Ovary (tissue), 9 donors: ENCODE results near the gene PNPLA5. TPM values are rescaled to one million over a fixed set of nuclear protein-coding genes. Genes with fewer than 3 reads are reported as not detected.

Source experiments
- DNase-seq, 5 donors: peaks; one replicate each; pipeline ENCODE4 v3.0.0-alpha.2; 2019 to 2020
- H3K27ac ChIP-seq, 2 donors: fragments of 200-600 bp; one replicate each; pipeline versions ENCODE4 v1.5.1 to v1.8.0; 2019 to 2022
- H3K27me3 ChIP-seq: fragments of 200-600 bp; one replicate; pipeline ENCODE4 v1.8.0; 2022
- H3K36me3 ChIP-seq: fragments of 200-600 bp; sonication (generic); one replicate; pipeline ENCODE4 v1.5.1; 2019
- H3K4me1 ChIP-seq: one replicate; pipeline ENCODE4 v1.8.1; 2013; ENCODE audit warnings: mild to moderate bottlenecking, moderate library complexity; ENCODE audit not compliant: insufficient read depth
- H3K4me3 ChIP-seq: fragments of 200-600 bp; sonication (generic); one replicate; pipeline ENCODE4 v1.5.1; 2017
- H3K9me3 ChIP-seq, 2 donors: fragments of 200-600 bp in 1 of 2; sonication (generic) in 1 of 2; one replicate each; pipeline versions ENCODE4 v1.5.1 to v1.8.1; 2013 to 2019; ENCODE audit warnings: mild to moderate bottlenecking in 1 of 2, moderate library complexity in 1 of 2
- CTCF ChIP-seq, 3 donors: fragments of 450-650 bp in 2 of 3; fragments of 200-600 bp in 1 of 3; IDR thresholded peaks; one replicate each; pipeline versions ENCODE4 v1.5.1 to v1.8.0; 2016 to 2022; ENCODE audit warnings: antibody characterized with exemption in 3 of 3, mild to moderate bottlenecking in 1 of 3
- EP300 ChIP-seq: sonication (generic); formaldehyde crosslinking; IDR thresholded peaks from one replicate; pipeline ENCODE4 v1.6.1; 2017; ENCODE audit warnings: antibody characterized with exemption
- POLR2A ChIP-seq: fragments of 450-650 bp; IDR thresholded peaks from one replicate; pipeline ENCODE4 v1.6.1; 2017; ENCODE audit warnings: antibody characterized with exemption, mild to moderate bottlenecking, moderate library complexity
- WGBS, 3 donors: extraction: QIAGEN DNeasy Blood & Tissue Kit in 1 of 3; methylation state at CpG; one replicate each; pipeline versions ENCODE4 v1.1.5 to v1.1.7; 2013 to 2017; 5-methylcytosine and 5-hydroxymethylcytosine counted together
- intact Hi-C, 4 donors: fragments of 100-400 bp; cut with DNase I; formaldehyde crosslinking; loops; one replicate each; pipeline versions ENCODE4 v1.11.0 to v1.15.1; 2022 to 2023
- polyA plus RNA-seq, 2 donors: library from polyadenylated mRNA; stranded (reverse); fragments of 200-250 nt in 1 of 2; fragments of 350-450 nt in 1 of 2; fragmentation: Illumina TruSeq in 1 of 2; extraction: RNeasy Lipid Tissue Mini Kit (QIAGEN cat#74804) in 1 of 2; gene quantifications; one replicate each; pipeline ENCODE4 v1.2.3, GENCODE V29; 2013 to 2014
- total RNA-seq, 7 donors: library from RNA; depleted of rRNA in 2 of 7; stranded (reverse); fragments of >200 nt in 2 of 7; fragmentation: NEBNext Ultra II Directional in 3 of 7; extraction: Animal tissue kit (Norgen Biotek cat#: 25700) in 3 of 7; gene quantifications; one replicate each; pipeline versions ENCODE4 v1.1.0 to v1.2.4, GENCODE V29; 2016 to 2023
- donor health status: DM: no; HTN: no; CAD: no; lungs with moderate emphysema.
- donor health status: DM: no; HTN: no; CAD: no.
- donor health status: Bipolar disorder and iron deficiency.
- donor health status: DM: yes; HTN: yes; CAD: no.
- donor health status: DM: no; HTN: no; CAD: no.
- donor health status: DM: yes; HTN: yes; CAD: no.

PNPLA5 gene
- total and polyA plus RNA-seq, 9 donors = 0.10 TPM; not detected in 8

GRCh38 chr22:43843783-43844530 lies 47.9 kb downstream of the PNPLA5 start:
- intact Hi-C loops = no loop called here
- WGBS, 3 donors = 80 to 84% (median 82%) methylated on average over 21 of the region's 21 CpGs
- no peaks in the 10 kb centered on the region for H3K4me1 ChIP-seq
- TF ChIP-seq EP300 (no peak), POLR2A (no peak), CTCF (IDR thresholded peaks at IDR 0.05) (no peak)
- H3K4me3 ChIP-seq = no peak overlapping the region
- H3K36me3 ChIP-seq = no peaks in the 10 kb centered on the region
- no peak overlapping the region for H3K27ac ChIP-seq
- H3K27me3 ChIP-seq = no peaks in the 10 kb centered on the region
- H3K9me3 ChIP-seq = no peaks in the 10 kb centered on the region
- no peak for DNase-seq

- 91 to 96% (median 93%) methylated on average over 15 to 21 of the region's 21 CpGs for WGBS, 3 donors
- H3K4me3 ChIP-seq = no peak overlapping the region
- H3K27me3 ChIP-seq = no peaks in the 10 kb centered on the region
- no peak overlapping the region for H3K27ac ChIP-seq
- no peaks in the 10 kb centered on the region for H3K4me1 ChIP-seq
- intact Hi-C loops = no loop called here
- no peak for DNase-seq
- no peak for TF ChIP-seq EP300
- no peak for TF ChIP-seq CTCF (IDR thresholded peaks at IDR 0.05)
- TF ChIP-seq POLR2A = no peak
- H3K36me3 ChIP-seq = no peaks in the 10 kb centered on the region
- H3K9me3 ChIP-seq = no peaks in the 10 kb centered on the region
Measured at GRCh38 chr22:43841742-43842141, 50.1 kb downstream of the PNPLA5 start.

GRCh38 chr22:43840851-43841250 lies 51.0 kb downstream of the PNPLA5 start:
- no peak overlapping the region for H3K27ac ChIP-seq
- intact Hi-C loops = no loop called here
- no peaks in the 10 kb centered on the region for H3K9me3 ChIP-seq
- H3K36me3 ChIP-seq = no peaks in the 10 kb centered on the region
- H3K4me3 ChIP-seq = no peak overlapping the region
- WGBS, 3 donors = 84 to 89% (median 87%) methylated on average over 16 of the region's 16 CpGs
- no peak for DNase-seq
- H3K27me3 ChIP-seq = no peaks in the 10 kb centered on the region
- TF ChIP-seq CTCF (IDR thresholded peaks at IDR 0.05) = no peak
- no peak for TF ChIP-seq POLR2A
- TF ChIP-seq EP300 = no peak
- no peaks in the 10 kb centered on the region for H3K4me1 ChIP-seq

- H3K4me3 ChIP-seq = no peak overlapping the region
- DNase-seq = no peak
- H3K27me3 ChIP-seq = no peaks in the 10 kb centered on the region
- WGBS, 3 donors = 86 to 91% (median 86%) methylated on average over 13 of the region's 13 CpGs
- intact Hi-C loops = no loop called here
- no peaks in the 10 kb centered on the region for H3K36me3 ChIP-seq
- H3K4me1 ChIP-seq = no peaks in the 10 kb centered on the region
- TF ChIP-seq CTCF (IDR thresholded peaks at IDR 0.05) (no peak), EP300 (no peak), POLR2A (no peak)
- no peaks in the 10 kb centered on the region for H3K9me3 ChIP-seq
- no peak overlapping the region for H3K27ac ChIP-seq
Measured at GRCh38 chr22:43840431-43840830, 51.4 kb downstream of the PNPLA5 start.
